K562 (cell line): ENCODE measurements around the gene MAP4K4. TPM values are rescaled to one million over a fixed set of nuclear protein-coding genes. Genes with fewer than 3 reads are reported as not detected.

Source experiments
- ATAC-seq: fragments of 200-7000 bp; cut with Tn5 transposase; 3 replicates; pipeline ENCODE4 v1.9.1; 2020; ENCODE audit warnings: moderate library complexity
- BruUV-seq: library from RNA; stranded (reverse); fragments of 400-500 nt; replicated peaks from 2 replicates; lab custom pipeline; 2021; lab: Mats Ljungman, UMichigan
- CTCF ChIA-PET: fragments of 300-600 bp; formaldehyde crosslinking; extraction: SDS; loops from one replicate; lab custom pipeline; 2021; ENCODE audit warnings: low intra/inter-chr PET ratio; lab: Yijun Ruan, JAX
- POLR2A ChIA-PET: fragments of 300-600, 350-650 bp; sonication (Branson Sonifier 250); formaldehyde crosslinking; extraction: SDS; loops from one replicate; lab custom pipeline; 2021; ENCODE audit warnings: antibody characterized with exemption, inconsistent platforms; lab: Yijun Ruan, JAX
- DNase-seq, 4 experiments: peaks; one replicate each; pipeline versions ENCODE4 v3.0.0 to v3.0.0-alpha.2; 2011 to 2018; ENCODE audit warnings: low spot score in 3 of 4, mixed read lengths in 3 of 4; ENCODE audit errors: extremely low read depth in 1 of 4
- FAIRE-seq: peaks from 2 replicates; lab custom pipeline; 2011; peaks lifted over from hg19 to GRCh38; lab: Jason Lieb, UNC
- H2AFZ ChIP-seq: 2 replicates; pipeline ENCODE4 v1.6.0; 2011; ENCODE audit warnings: low read depth, low read length, control low read depth, inconsistent platforms
- H3K27ac ChIP-seq: fragments of 200-600 bp; 3 replicates; pipeline ENCODE4 v1.8.0; 2011; ENCODE audit warnings: low read depth, mild to moderate bottlenecking, control low read depth, inconsistent platforms, low read length, moderate library complexity, mixed read lengths; ENCODE audit errors: extremely low read depth
- H3K27me3 ChIP-seq, 2 experiments: fragments of 300-600 bp in 1 of 2; 2 replicates in 1 of 2; 3 replicates in 1 of 2; pipeline versions ENCODE4 v1.6.0 to v1.8.0; 2011; ENCODE audit warnings: inconsistent platforms in 2 of 2, low read length in 2 of 2, mild to moderate bottlenecking in 1 of 2, mixed read lengths in 1 of 2, moderate library complexity in 1 of 2; ENCODE audit not compliant: control insufficient read depth in 2 of 2, insufficient read depth in 2 of 2
- H3K36me3 ChIP-seq: fragments of 300-600 bp; 3 replicates; pipeline ENCODE4 v1.8.0; 2011; ENCODE audit warnings: mild to moderate bottlenecking, low read length, inconsistent platforms; ENCODE audit not compliant: control insufficient read depth, insufficient read depth
- H3K4me1 ChIP-seq, 2 experiments: fragments of 200-600 bp in 1 of 2; replicated peaks in 1 of 2; 2 replicates in 1 of 2; 3 replicates in 1 of 2; pipeline versions ENCODE4 v1.5.1 to v1.8.0; 2011; ENCODE audit warnings: inconsistent platforms in 2 of 2, low read length in 2 of 2, mild to moderate bottlenecking in 1 of 2, mixed read lengths in 1 of 2, moderate library complexity in 1 of 2; ENCODE audit not compliant: control insufficient read depth in 2 of 2, insufficient read depth in 2 of 2
- H3K4me2 ChIP-seq: 2 replicates; pipeline ENCODE4 v1.6.1; 2011; ENCODE audit warnings: low read length, control low read depth, inconsistent platforms, mixed read lengths; ENCODE audit not compliant: insufficient read depth
- H3K4me3 ChIP-seq: fragments of 200-600 bp; sonication (generic), shearing (Covaris generic); 2 replicates; pipeline ENCODE4 v1.5.1; 2016; ENCODE audit warnings: control low read depth, inconsistent platforms
- H3K79me2 ChIP-seq: fragments of 200-600 bp; 3 replicates; pipeline ENCODE4 v1.8.0; 2011; ENCODE audit warnings: low read length, inconsistent platforms; ENCODE audit not compliant: control insufficient read depth, insufficient read depth
- H3K9ac ChIP-seq, 2 experiments: 2 replicates each; pipeline versions ENCODE4 v1.6.0 to v1.6.1; 2011; ENCODE audit warnings: low read depth in 2 of 2, low read length in 2 of 2, control low read depth in 1 of 2, inconsistent platforms in 1 of 2, mild to moderate bottlenecking in 1 of 2, mixed read lengths in 1 of 2; ENCODE audit not compliant: insufficient read depth in 1 of 2
- H3K9me1 ChIP-seq: one replicate; pipeline ENCODE4 v1.6.0; 2011; ENCODE audit warnings: inconsistent platforms, mild to moderate bottlenecking, low read length, moderate library complexity; ENCODE audit not compliant: control insufficient read depth, insufficient read depth
- H3K9me3 ChIP-seq: replicated peaks from 2 replicates; pipeline ENCODE4 v1.5.1; 2011; ENCODE audit warnings: low read depth, low read length, inconsistent platforms; ENCODE audit not compliant: control insufficient read depth, insufficient read depth
- H4K20me1 ChIP-seq: replicated peaks from 2 replicates; pipeline ENCODE4 v1.6.1; 2011; ENCODE audit warnings: low read length, inconsistent platforms, mixed read lengths; ENCODE audit not compliant: control insufficient read depth, insufficient read depth
- C11orf30 ChIP-seq: fragments of 450-650 bp; IDR thresholded peaks from 2 replicates; pipeline ENCODE4 v1.6.1; 2016; ENCODE audit warnings: low read depth, mild to moderate bottlenecking
- DIDO1 ChIP-seq: fragments of 450-650 bp; IDR thresholded peaks from 2 replicates; pipeline ENCODE4 v1.6.1; 2016; ENCODE audit warnings: low read depth, missing biosample characterization, missing genetic modification characterization
- FOXK2 ChIP-seq, 2 experiments: fragments of 450-650 bp; IDR thresholded peaks in 1 of 2; conservative IDR thresholded peaks in 1 of 2; 2 replicates each; pipeline ENCODE4 v1.6.1; 2016; ENCODE audit warnings: low read depth in 2 of 2, mild to moderate bottlenecking in 1 of 2
- GTF2E2 ChIP-seq: fragments of 200-800 bp; sonication (Bioruptor generic); IDR thresholded peaks from 2 replicates; pipeline ENCODE4 v1.6.1; 2016; ENCODE audit warnings: missing genetic modification characterization, missing compliant biosample characterization
- HSF4 ChIP-seq: fragments of 250-450 bp; sonication (Bioruptor Pico); IDR thresholded peaks from 2 replicates; pipeline ENCODE4 v2.1.2; 2022; ENCODE audit warnings: mild to moderate bottlenecking, moderate library complexity, borderline replicate concordance
- MEF2D ChIP-seq: conservative IDR thresholded peaks from 2 replicates; pipeline ENCODE4 v1.6.1; 2016; ENCODE audit warnings: low read depth, missing genetic modification characterization, missing compliant biosample characterization
- PHF20 ChIP-seq: fragments of 450-650 bp; IDR thresholded peaks from 2 replicates; pipeline ENCODE4 v1.6.1; 2018; ENCODE audit not compliant: partially characterized antibody
- PRDM10 ChIP-seq: fragments of 450-650 bp; IDR thresholded peaks from 2 replicates; pipeline ENCODE4 v1.6.1; 2018; ENCODE audit not compliant: partially characterized antibody
- RERE ChIP-seq: sonication (generic); formaldehyde crosslinking; IDR thresholded peaks from 2 replicates; pipeline ENCODE4 v1.8.0; 2023; ENCODE audit warnings: missing genetic modification reagents, mild to moderate bottlenecking, borderline replicate concordance
- SRF ChIP-seq, 2 experiments: fragments of 250-450, 450-650 bp in 1 of 2; sonication (Bioruptor Pico) in 1 of 2; sonication (generic) in 1 of 2; formaldehyde crosslinking; IDR thresholded peaks; 2 replicates each; pipeline versions ENCODE4 v1.5.0 to v1.5.1; 2020 to 2022; ENCODE audit warnings: mild to moderate bottlenecking in 1 of 2, missing genetic modification reagents in 1 of 2
- TEAD2 ChIP-seq: fragments of 450-650 bp; IDR thresholded peaks from 2 replicates; pipeline ENCODE4 v1.6.1; 2016; ENCODE audit warnings: missing genetic modification characterization, control low read depth, missing compliant biosample characterization
- XRCC5 ChIP-seq: fragments of 200-400 bp; formaldehyde crosslinking; IDR thresholded peaks from 2 replicates; pipeline ENCODE4 v1.6.1; 2017; ENCODE audit warnings: low read depth, mild to moderate bottlenecking, low read length
- ZBTB34 ChIP-seq: fragments of 250-450 bp; sonication (Bioruptor Pico); IDR thresholded peaks from 2 replicates; pipeline ENCODE4 v1.8.0; 2021; ENCODE audit warnings: mild to moderate bottlenecking, moderate library complexity
- in situ Hi-C: fragments of 300-500 bp; cut with MboI; formaldehyde crosslinking; loops from 4 replicates; pipeline ENCODE4 v1.15.0; 2018; ENCODE audit warnings: inconsistent platforms, mixed read lengths
- intact Hi-C: fragments of 100-400 bp; cut with micrococcal nuclease; formaldehyde crosslinking; loops from 2 replicates; pipeline ENCODE4 v1.14.2; 2022
- polyA plus RNA-seq, 8 experiments: library from polyadenylated mRNA; depleted of rRNA in 4 of 8; stranded (reverse) in 5 of 8; unstranded in 3 of 8; fragments of >200 nt; fragmentation: Nextera tagmentation in 2 of 8; fragmentation: Illumina TruSeq in 1 of 8; extraction: Ambion mirVana in 2 of 8; extraction: Trizol in 1 of 8; gene quantifications; 2 replicates each; pipeline versions ENCODE4 v1.2.1 to v1.2.3, GENCODE V29; 2011 to 2014; ENCODE audit warnings: inconsistent platforms in 1 of 8, missing spikeins in 1 of 8
- total RNA-seq, 7 experiments: library from RNA; depleted of rRNA in 6 of 7; stranded (reverse); fragments of >200 nt in 6 of 7; fragmentation: Illumina TruSeq in 2 of 7; extraction: Trizol in 2 of 7; gene quantifications; 2 replicates each; pipeline versions ENCODE4 v1.2.1 to v1.2.3, GENCODE V29; 2011 to 2021; ENCODE audit warnings: low replicate concordance in 1 of 7

MAP4K4 gene
- total and polyA plus RNA-seq, 9 of the 15 experiments (the other 6 are each of a cell fraction or from before 2014, with no cell fraction given) = 7.6 to 76.4 (median 50.6) TPM

- H3K27ac ChIP-seq = no peak overlapping the region
- peaks cover 0 to 2% of the 10 kb centered on the region in 2 experiments; a peak in 1 of 5 replicates for H3K4me1 ChIP-seq
- H3K27me3 ChIP-seq = no peaks in the 10 kb centered on the region
- H3K9me3 ChIP-seq = no peaks in the 10 kb centered on the region
- H3K9ac ChIP-seq = no peak overlapping the region
- ChIA-PET POLR2A (no interaction called here), CTCF (no interaction called here)
- no TSS peak for BruUV-seq
- no peaks in the 10 kb centered on the region for H3K79me2 ChIP-seq
- DNase-seq = no peak
- H3K36me3 ChIP-seq = peaks cover 47% of the 10 kb centered on the region; the same call in 2 of the 3 replicates
- in situ Hi-C loops (no loop called here), intact Hi-C loops (no loop called here)
- H4K20me1 ChIP-seq = no peaks in the 10 kb centered on the region
- no peak for ATAC-seq
- no peak overlapping the region for H3K4me3 ChIP-seq
- no peaks in the 10 kb centered on the region for H3K9me1 ChIP-seq
- H2AFZ ChIP-seq = no peak overlapping the region
- no peak for FAIRE-seq
- H3K4me2 ChIP-seq = no peak overlapping the region
- TF ChIP-seq RERE (CRISPR knock-in tag) (no peak), XRCC5 (no peak), PRDM10 (no peak), MEF2D (tag) (no peak), HSF4 (CRISPR knock-in tag) (no peak), FOXK2 (conservative IDR thresholded peaks at IDR 0.05 in 1 of 2, IDR thresholded peaks at IDR 0.05 in 1 of 2; ENCODE audit: low read depth in 2 of 2) (no peak), SRF (CRISPR knock-in tag; IDR thresholded peaks at IDR 0.05) (no peak), TEAD2 (tag) (no peak), PHF20 (no peak), C11orf30 (no peak), ZBTB34 (CRISPR knock-in tag) (no peak), GTF2E2 (tag) (no peak), DIDO1 (tag) (no peak)
These were observed 160.7 kb downstream of the MAP4K4 start for GRCh38 chr2:101858246-101858645.
